Kidney tubule cell (primary cell): ENCODE results near the gene VPS8.
A peak's percentile ranks its signal among the peaks of the same experiment; 100 is the strongest.

Source experiments
- DNase-seq: peaks from one replicate; pipeline ENCODE4 v3.0.0-alpha.2; 2018; ENCODE audit warnings: low spot score

Gene VPS8

GRCh38 chr3:184784731-184785500 lies 27.1 kb upstream of the VPS8 start:
- no peak for DNase-seq

DNA sequence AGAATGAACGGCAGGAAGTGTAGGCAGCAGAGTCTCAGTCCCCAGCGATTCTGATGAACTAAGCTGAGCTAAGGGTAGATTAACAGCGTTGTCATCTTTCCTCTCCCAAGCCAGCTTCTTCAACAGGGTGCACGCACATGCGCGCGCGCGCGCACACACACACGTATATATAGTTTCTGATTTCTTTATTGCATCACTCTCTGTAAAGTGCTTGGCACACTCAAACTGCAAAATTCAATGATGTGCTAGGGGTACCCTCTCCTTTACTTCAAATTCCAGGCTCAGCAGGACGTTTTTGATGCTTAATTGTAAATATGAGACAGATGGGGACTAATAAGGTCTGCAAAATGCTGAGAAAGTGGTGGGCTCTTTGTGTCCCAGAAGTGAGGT lies 26.1 kb upstream of the VPS8 start:
- no peak for DNase-seq

- DNase-seq, result no peak
Observed at GRCh38 chr3:184786280-184786941, 25.6 kb upstream of the VPS8 start.

GRCh38 chr3:184788751-184789150 lies 23.2 kb upstream of the VPS8 start:
- peak; percentile 46 for DNase-seq

DNA sequence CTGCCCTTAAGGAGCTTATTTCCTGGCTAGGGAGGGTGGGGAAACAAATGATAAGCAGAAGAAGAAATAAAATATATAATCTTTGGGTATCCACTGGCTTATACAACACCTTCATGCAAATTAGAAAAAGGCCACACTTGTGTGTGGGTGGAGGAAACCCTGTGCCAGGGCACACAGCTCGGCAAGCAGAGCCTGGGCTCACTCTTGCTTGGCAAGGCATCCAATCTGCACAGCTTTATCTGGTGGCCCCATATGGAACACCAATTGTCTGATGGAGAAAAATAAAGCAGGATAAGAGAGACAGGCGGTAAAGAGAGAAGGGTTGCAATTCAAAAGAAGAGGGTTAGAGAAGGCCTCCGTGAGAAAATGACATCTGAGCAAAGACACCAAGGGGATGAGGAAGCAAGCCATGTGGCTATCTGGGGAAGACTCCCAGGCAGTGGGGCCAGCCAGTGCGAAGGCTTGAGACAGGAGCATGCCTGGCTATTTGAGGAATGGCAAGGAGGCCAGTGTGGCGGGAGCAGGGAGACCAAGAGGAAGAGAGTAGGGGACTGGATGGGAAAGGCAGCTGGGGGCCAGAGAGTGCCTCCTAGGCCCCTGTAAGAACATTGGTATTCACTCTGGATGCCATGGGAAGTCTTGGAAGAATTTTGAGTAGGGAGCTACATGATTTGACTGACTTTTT lies 22.5 kb upstream of the VPS8 start:
- DNase-seq, result no peak

- no peak for DNase-seq
Observed at GRCh38 chr3:184791171-184791570, 20.8 kb upstream of the VPS8 start.

GRCh38 chr3:184795522-184796190 lies 16.3 kb upstream of the VPS8 start:
- no peak for DNase-seq

DNA sequence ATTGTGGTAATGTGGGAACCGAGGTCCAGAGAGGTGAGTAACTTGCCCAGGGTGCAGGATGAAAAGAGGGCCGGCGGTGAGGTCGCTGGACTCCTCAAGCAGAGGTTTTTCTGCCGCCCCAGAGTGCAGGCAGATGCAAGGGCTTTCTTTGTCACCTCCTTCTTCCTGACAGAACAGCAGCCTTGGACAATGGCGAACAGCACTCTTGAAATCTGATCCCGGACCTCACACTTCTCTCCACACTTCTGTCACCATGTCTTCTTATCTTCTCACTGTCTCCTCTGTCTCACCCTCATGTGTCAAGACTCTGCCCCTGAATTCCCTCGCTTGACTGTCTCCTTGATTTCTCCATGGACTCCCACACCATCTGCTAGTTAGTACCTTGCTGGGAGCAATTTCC lies 15.4 kb upstream of the VPS8 start:
- no peak for DNase-seq

- DNase-seq, result no peak
Observed at GRCh38 chr3:184796954-184797353, 15.0 kb upstream of the VPS8 start.

GRCh38 chr3:184798120-184798519 lies 13.8 kb upstream of the VPS8 start:
- no peak for DNase-seq

- no peak for DNase-seq
Observed at GRCh38 chr3:184800349-184800930, 11.5 kb upstream of the VPS8 start.

- no peak for DNase-seq
Observed at GRCh38 chr3:184801241-184801785, 10.7 kb upstream of the VPS8 start.

GRCh38 chr3:184802150-184802549 lies 9.8 kb upstream of the VPS8 start:
- no peak for DNase-seq

DNA sequence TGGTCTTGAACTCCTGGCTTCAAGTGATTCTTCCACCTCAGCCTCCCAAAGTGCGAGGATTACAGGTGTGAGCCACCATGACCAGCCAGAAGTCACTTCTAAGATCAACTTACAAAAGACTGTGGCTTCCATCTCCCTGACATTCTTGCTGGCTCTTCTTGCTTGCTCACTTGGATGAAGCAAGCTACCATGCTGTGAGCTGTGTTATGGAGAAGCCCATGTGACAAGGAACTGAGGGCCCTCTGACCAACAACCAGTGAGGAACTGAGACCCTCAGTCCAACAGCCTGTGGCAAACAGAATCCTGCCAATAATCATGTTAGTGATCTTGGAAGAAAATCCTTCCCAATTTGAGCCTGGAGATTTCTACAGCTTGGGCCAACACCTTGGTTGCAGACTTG lies 7.2 kb upstream of the VPS8 start:
- no peak for DNase-seq

DNA sequence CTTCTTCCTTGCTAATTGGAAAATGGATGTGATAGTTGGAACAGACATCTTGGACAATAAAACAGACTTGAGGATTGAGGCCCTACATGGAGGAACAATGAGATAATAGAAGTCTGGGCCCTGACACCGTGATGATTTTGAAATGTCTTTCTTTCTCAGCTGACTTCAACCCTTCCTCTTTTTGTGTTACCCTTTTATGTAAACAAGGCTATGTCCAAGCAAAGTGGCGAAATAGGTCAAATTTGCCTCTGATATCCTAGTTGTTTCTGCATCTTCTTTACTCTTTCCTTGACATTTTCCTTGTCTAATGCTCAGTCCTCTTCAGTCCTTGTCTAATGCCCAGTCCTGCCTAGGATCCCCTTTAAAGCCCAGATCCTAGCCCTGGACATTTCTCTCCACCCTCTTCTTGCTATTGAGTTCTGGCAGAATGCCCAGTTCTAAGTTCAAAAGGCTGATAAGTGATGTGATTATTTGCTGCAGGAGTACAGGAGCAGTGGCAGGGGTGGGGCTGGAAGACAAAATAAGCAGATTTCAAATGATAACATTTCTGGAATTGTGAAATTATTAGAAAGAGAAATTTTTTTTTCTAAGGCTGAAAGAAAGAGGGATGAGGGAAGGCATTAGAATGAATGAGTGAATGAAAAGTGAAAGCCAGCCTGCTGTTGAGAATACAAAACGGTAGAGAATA lies 6.5 kb upstream of the VPS8 start:
- no peak for DNase-seq

DNA sequence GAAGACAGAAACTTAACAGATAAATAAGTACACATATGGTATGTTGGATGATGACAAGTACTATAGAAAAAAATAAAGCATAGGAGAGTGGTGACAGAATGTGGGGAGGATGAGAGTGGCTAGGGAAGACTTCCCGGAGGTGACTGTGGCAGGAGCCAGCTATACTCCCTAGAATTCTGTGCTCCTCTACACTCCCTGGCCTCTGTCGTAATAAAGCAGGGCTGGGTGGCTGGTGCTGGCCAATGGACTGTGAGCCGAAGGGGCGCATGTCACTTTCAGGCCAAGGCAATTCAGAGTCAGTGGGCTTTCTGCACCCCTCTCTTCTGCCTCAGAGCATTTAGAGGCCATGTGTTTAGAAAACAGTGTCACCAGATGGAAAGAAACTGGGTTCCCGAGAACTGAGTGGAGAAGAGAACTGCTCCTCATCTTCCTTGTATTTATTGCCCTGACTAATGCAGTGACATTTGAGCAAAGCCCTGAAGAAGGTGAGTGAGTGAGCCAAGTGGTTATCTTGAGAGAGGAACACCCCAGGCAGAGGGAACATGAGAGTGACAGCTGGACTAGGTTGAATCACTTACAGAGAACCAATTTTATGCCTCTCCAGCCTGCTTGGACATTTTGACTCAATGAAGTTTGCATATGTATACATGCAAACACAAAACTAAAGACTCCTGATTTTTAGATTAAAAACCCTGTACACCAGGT lies 5.2 kb upstream of the VPS8 start:
- no peak for DNase-seq

DNA sequence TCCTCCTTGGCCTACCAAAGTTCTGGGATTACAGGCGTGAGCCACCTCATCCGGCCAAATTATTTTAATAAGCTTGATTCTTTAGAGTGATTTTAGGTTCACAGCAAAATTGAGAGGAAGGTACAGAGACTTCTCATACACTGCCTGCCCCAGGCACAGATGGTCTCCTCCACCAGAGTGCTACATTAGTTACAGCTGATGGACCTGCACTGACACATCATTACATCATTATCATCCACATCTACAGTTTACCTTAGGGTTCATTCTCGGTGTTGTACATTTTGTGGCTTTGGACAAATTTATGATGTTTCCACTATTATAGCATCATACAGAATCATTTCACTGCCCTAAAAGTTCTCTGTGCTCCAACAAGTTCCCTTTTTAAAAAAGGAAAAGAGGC lies 4.4 kb upstream of the VPS8 start:
- no peak for DNase-seq

GRCh38 chr3:184808021-184808420 lies 3.9 kb upstream of the VPS8 start:
- DNase-seq, result no peak

DNA sequence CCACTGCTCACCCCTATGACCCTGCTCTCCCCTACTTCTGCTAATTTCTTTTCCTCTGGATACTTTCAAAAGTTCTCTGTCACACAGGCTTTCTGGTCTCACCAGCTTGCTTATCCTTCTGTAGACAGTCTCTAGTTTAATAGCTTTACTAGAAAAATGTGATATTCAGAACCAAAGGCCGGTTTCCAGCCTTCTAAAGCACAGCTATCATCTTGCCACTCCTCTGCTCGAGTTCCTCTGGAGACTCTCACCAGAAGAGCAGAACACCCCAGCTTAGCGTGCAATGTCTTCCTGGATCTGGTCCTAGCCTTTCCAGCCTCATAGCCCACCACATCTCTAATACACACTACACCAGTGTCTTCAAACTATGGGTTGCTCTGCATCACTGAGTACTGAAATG lies 1.8 kb upstream of the VPS8 start:
- no peak for DNase-seq

DNA sequence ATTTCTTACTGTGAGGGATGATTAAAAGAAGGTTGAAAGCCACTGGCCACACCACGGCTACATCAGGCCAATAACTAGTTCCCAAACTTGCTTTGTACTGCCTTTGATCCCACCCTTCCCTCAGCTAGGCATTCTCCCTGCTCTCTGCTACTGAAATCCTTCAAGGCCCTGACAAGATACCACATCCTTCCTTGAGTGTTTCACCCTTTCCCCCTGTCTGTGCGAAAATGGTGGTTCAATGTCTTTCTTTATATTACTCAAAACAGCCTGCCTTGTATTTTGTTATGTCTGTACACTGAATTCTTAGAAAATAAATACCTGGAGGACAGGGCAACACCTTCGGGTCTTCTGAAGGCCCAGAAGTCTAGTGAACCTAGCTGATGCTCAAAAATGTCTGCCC lies 932 bp upstream of the VPS8 start:
- no peak for DNase-seq

DNA sequence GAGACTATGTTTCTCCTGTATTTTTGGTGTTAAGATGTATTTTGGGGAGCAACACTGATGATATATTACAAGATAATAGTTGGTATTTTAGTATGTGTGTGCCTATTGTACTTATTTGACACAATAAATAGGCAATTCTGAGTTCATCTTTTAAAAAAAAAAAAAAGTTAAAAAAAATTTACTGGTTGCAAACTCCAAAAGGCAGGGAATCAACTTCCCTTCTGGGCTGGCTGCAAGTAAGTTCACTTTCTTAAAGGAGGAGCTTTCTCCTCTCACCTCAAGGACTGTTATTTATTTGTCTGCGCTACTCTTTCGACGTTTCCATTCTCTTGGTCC lies 335 bp upstream of the VPS8 start:
- DNase-seq, result no peak
